Upper lobe of left lung (tissue), 6 donors: ENCODE measurements around the gene TPPP. TPM values are rescaled to one million over a fixed set of nuclear protein-coding genes. Genes with fewer than 3 reads are reported as not detected.
"Not testable (repeated sequence)": the region's sequence is repeated elsewhere in the genome, so short reads cannot be mapped to it uniquely, and the experiment has no call there.

Experiments
- ATAC-seq, 2 donors: fragments of 200-7000 bp; cut with Tn5 transposase; one replicate each; pipeline ENCODE4 v1.9.1; 2022; ENCODE audit warnings: mild to moderate bottlenecking in 2 of 2, moderate library complexity in 2 of 2; ENCODE audit not compliant: low FRiP score in 2 of 2
- DNase-seq, 2 donors: peaks; one replicate each; pipeline ENCODE4 v3.0.0-alpha.2; 2019 to 2020
- H3K27ac ChIP-seq, 4 donors: fragments of 200-600 bp; sonication (generic); one replicate each; pipeline ENCODE4 v1.5.1; 2016 to 2019
- H3K27me3 ChIP-seq, 4 donors: fragments of 200-600 bp; sonication (generic); one replicate each; pipeline ENCODE4 v1.5.1; 2017 to 2019
- H3K36me3 ChIP-seq, 4 donors: fragments of 200-600 bp; sonication (generic); one replicate each; pipeline ENCODE4 v1.5.1; 2016 to 2019
- H3K4me1 ChIP-seq, 4 donors: fragments of 200-600 bp; sonication (generic); one replicate each; pipeline ENCODE4 v1.5.1; 2018 to 2019
- H3K4me3 ChIP-seq, 4 donors: fragments of 200-600 bp; sonication (generic); one replicate each; pipeline ENCODE4 v1.5.1; 2017 to 2019; ENCODE audit warnings: mild to moderate bottlenecking in 2 of 4, moderate library complexity in 1 of 4
- H3K9me3 ChIP-seq, 4 donors: fragments of 200-600 bp; sonication (generic); one replicate each; pipeline ENCODE4 v1.5.1; 2018 to 2019
- EP300 ChIP-seq, 4 donors: sonication (generic); formaldehyde crosslinking; IDR thresholded peaks; one replicate each; pipeline ENCODE4 v1.5.1; 2017; ENCODE audit warnings: antibody characterized with exemption in 4 of 4, control low read depth in 2 of 4
- POLR2A ChIP-seq, 4 donors: fragments of 450-650 bp; IDR thresholded peaks; one replicate each; pipeline ENCODE4 v1.5.1; 2016 to 2017; ENCODE audit warnings: antibody characterized with exemption in 4 of 4, mild to moderate bottlenecking in 2 of 4
- POLR2AphosphoS5 ChIP-seq, 2 donors: sonication (generic); formaldehyde crosslinking; IDR thresholded peaks; one replicate each; pipeline ENCODE4 v1.5.1; 2017; ENCODE audit warnings: antibody characterized with exemption in 2 of 2
- WGBS, 2 donors: methylation state at CpG; one replicate each; pipeline ENCODE4 v1.1.5; 2017 to 2018; 5-methylcytosine and 5-hydroxymethylcytosine counted together
- total RNA-seq, 6 donors: library from RNA; depleted of rRNA in 4 of 6; stranded (reverse); fragments of >200 nt in 4 of 6; gene quantifications; one replicate each; pipeline versions ENCODE4 v1.1.0 to v1.2.1, GENCODE V29; 2016 to 2021
- TF ChIP-seq, protein P1 (sequence below), 6 experiments: fragments of 450-650 bp in 4 of 6; fragments of 200-600 bp in 2 of 6; sonication (generic) in 2 of 6; IDR thresholded peaks; one replicate each; pipeline ENCODE4 v1.5.1; 2016 to 2019; ENCODE audit warnings: antibody characterized with exemption in 6 of 6
- donor health status: DM: no; HTN: no; CAD: no; lungs with moderate emphysema.
- donor health status: DM: no; HTN: yes; CAD: no; lungs with severe emphysema.

Gene TPPP
- total RNA-seq, 6 donors from 2014 or later = 14.3 to 42.7 (median 19.1) TPM

DNA sequence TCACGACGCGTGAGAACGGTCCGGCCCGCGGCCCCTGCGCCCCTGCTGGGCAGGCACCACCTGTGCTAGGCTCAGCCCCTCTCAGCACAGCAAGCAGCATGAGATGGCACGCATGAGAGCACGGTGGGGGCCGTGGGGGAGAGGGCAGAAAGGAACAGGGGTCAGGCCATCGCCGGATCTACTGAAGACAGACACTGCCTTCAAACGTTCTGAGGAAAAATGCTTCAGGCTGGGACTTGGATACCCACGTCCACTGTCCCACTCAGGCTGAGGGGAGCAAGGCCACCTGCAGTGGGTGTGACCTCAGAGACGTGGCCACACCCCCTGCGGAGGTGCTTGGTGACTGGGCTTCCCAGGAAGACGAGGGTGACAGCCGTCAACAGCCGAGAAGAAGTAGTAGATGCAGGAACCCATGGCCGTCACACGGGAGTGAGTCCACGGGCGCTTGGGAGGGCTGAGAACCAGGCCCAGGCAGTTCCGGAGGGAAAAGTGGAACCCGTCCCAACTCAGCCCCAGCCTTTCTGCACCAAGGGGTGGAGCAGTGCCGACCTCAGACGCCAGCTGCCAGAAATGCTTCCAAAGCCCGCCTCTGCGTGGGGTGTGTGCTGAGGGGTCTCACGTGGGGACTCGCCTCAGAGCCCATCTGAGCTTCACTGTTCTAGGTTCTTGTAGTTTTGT, 12.9 kb downstream of the TPPP start:
- not testable (repeated sequence) for H3K9me3 ChIP-seq, H3K36me3 ChIP-seq
- peak in 1 of 2 donors; percentile 9 for DNase-seq

DNA sequence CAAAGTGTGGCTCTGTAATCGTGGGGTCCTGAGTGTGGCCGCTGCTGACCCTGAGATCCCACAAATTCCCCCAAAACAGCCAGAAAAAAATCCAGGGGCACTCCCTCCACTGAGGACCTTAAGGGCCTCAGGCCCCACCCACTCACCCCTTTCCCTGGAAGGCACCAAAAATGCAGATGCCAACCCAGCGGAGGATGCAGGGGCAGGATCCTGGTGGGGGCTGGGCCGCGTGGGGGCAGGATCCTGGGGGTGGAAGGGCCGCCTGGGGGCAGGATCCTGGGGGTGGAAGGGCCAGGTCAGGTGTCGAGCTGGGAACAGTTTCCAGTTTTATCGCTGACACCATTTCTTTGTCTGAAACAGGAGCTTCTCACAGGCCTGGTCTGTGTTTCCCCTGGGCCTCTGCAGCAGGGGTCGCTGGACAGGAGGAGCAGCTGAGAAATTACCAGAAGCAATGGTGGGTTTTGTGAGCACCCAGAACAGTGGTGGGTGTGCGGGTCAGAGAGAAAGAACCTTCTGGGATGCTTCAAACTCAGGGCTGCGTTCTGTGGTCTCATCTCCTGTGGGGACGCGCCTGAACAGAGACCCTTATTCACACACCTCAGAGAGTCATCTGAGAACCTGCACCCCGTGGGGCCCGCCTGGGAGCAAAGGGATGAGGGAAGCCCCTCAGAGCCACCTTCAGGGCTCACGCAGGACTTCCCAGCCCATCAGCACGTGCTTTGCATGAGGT, 13.8 kb downstream of the TPPP start:
- H3K4me1 ChIP-seq, ATAC-seq, H3K9me3 ChIP-seq, H3K27me3 ChIP-seq, H3K4me3 ChIP-seq, H3K36me3 ChIP-seq, H3K27ac ChIP-seq: not testable (repeated sequence)
- WGBS, 2 donors = 75 to 91% methylated on average over 4 to 10 of the region's 17 CpGs
- peak in 1 of 2 donors; percentile 48 for DNase-seq

More for the DNA sequence above, 12.9 kb downstream of the TPPP start:
- 85 to 89% methylated on average over 3 to 4 of the region's 32 CpGs for WGBS, 2 donors
- not testable (repeated sequence) for H3K27me3 ChIP-seq, H3K27ac ChIP-seq, ATAC-seq, H3K4me1 ChIP-seq, H3K4me3 ChIP-seq

- not testable (repeated sequence) for ATAC-seq, H3K4me3 ChIP-seq, H3K27me3 ChIP-seq, H3K4me1 ChIP-seq, H3K36me3 ChIP-seq, H3K9me3 ChIP-seq, H3K27ac ChIP-seq
- DNase-seq = peak in 1 of 2 donors; percentile 77
- WGBS, 2 donors = 76 to 94% methylated on average over 6 to 9 of the region's 16 CpGs
Measured at GRCh38 chr5:678521-678920, 14.6 kb downstream of the TPPP start.

- Histone ChIP-seq H3K27me3 (no peaks in the 10 kb centered on the region), H3K9me3 (no peaks in the 10 kb centered on the region), H3K36me3 (no peaks in the 10 kb centered on the region), H3K27ac (no peak overlapping the region), H3K4me1 (peaks cover 16 to 21% (median 20%) of the 10 kb centered on the region in 4 donors), H3K4me3 (no peak overlapping the region)
- 85% methylated on average over 27 to 40 of the region's 44 CpGs for WGBS, 2 donors
- ATAC-seq (no peak), DNase-seq (peak; percentile 20 to 76)
- TF ChIP-seq, protein P1, sequence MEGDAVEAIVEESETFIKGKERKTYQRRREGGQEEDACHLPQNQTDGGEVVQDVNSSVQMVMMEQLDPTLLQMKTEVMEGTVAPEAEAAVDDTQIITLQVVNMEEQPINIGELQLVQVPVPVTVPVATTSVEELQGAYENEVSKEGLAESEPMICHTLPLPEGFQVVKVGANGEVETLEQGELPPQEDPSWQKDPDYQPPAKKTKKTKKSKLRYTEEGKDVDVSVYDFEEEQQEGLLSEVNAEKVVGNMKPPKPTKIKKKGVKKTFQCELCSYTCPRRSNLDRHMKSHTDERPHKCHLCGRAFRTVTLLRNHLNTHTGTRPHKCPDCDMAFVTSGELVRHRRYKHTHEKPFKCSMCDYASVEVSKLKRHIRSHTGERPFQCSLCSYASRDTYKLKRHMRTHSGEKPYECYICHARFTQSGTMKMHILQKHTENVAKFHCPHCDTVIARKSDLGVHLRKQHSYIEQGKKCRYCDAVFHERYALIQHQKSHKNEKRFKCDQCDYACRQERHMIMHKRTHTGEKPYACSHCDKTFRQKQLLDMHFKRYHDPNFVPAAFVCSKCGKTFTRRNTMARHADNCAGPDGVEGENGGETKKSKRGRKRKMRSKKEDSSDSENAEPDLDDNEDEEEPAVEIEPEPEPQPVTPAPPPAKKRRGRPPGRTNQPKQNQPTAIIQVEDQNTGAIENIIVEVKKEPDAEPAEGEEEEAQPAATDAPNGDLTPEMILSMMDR (IDR thresholded peaks at IDR 0.05) = no peak
- TF ChIP-seq POLR2AphosphoS5 (IDR thresholded peaks at IDR 0.05) (no peak), EP300 (IDR thresholded peaks at IDR 0.05) (no peak), POLR2A (IDR thresholded peaks at IDR 0.05) (no peak)
Measured at GRCh38 chr5:677131-678101, 15.7 kb downstream of the TPPP start.

- H3K27me3 ChIP-seq = no peaks in the 10 kb centered on the region
- ATAC-seq (no peak), DNase-seq (peak in 1 of 2 donors; percentile 56)
- no peaks in the 10 kb centered on the region for H3K9me3 ChIP-seq
- H3K4me1 ChIP-seq = peaks cover 23 to 28% (median 27%) of the 10 kb centered on the region in 4 donors
- TF ChIP-seq, protein P1 (IDR thresholded peaks at IDR 0.05) = no peak
- TF ChIP-seq EP300 (IDR thresholded peaks at IDR 0.05) = no peak
- no peak for TF ChIP-seq POLR2A (IDR thresholded peaks at IDR 0.05)
- TF ChIP-seq POLR2AphosphoS5 (IDR thresholded peaks at IDR 0.05) = no peak
- H3K36me3 ChIP-seq = no peaks in the 10 kb centered on the region
- H3K4me3 ChIP-seq = no peak overlapping the region
- WGBS, 2 donors = 93 to 95% methylated on average over 48 of the region's 48 CpGs
- H3K27ac ChIP-seq = no peak overlapping the region
Measured at GRCh38 chr5:676699-677076, 16.5 kb downstream of the TPPP start.
